IPS-18c (cell line): ENCODE measurements around the gene RAB43.
"Not testable (repeated sequence)": the region's sequence is repeated elsewhere in the genome, so short reads cannot be mapped to it uniquely, and the experiment has no call there.

Experiments used
- H3K4me3 ChIP-seq: 2 replicates; pipeline ENCODE4 v1.7.0; 2013; ENCODE audit warnings: low read depth, mild to moderate bottlenecking, low read length, moderate library complexity; ENCODE audit not compliant: insufficient read depth
- H3K9me3 ChIP-seq: one replicate; pipeline ENCODE4 v1.6.1; 2013; ENCODE audit warnings: mild to moderate bottlenecking, low read length, moderate library complexity; ENCODE audit not compliant: control insufficient read depth, insufficient read depth

Gene RAB43

DNA sequence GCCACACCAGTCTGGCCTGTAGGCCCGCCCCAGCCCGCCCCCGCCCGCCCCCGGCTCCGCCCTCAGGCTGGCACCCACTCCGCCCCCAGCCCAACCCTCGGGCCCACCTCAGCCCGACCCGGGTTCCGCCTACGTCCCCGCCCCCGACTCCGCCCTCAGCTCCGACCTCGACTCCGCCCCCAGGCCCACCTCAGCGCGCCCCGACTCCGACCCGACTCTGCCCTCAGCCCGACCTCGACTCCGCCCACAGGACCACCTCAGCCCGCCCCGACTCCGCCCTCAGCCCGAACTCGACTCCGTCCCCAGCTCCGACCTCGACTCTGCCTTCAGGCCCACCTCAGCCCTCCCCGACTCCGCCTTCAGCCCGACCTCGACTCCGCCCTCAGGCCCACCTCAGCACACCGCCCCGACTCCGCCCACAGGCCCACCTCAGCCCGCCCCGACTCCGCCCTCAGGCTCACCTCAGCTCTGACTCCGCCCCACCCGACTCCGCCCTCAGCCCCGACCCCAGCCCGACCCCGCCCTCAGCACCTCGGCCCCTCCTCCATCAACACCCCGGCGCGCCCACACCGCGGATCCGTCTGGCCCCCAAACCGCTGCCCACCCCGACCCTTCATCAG is at the start of gene RAB43:
Gene RAB43, minus strand, starts transcription at position 13 of the 620 bp plus-strand sequence. CDS start 315 bp downstream, outside the sequence.
- Histone ChIP-seq H3K9me3 (no peaks in the 10 kb centered on the region), H3K4me3 (peak within 1 kb of the TSS; percentile 81)

DNA sequence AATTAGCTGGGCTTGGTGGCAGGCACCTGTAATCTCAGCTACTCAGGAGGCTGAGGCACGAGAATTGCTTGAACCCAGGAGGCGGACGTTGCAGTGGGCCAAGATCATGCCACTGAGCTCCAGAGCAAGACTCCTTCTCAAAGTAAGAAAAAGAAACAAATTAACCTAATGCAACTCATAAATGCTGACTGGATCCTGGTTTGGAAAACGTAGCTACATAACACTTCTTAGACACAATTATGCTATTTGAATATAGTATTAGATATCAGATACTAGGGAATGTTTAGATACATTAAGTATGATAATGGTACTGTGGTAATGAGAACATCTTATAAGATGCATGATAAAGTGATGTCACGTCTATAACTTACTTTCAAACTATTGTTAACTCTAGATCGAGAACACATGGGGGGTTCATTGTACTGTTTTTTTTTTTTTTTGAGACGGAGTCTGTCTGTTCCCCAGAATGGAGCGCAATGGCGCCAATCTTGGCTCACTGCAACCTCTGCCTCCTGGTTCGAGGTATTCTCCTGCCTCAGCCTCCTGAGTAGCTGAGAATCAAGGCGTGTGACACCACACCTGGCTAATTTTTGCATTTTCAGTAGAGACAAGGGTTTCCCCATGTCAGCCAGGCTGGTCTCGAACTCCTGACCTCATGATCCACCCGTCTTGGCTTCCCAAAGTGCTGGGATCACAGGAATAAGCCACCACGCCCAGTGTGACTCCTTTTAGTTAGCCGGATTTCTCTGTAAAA is 45.2 kb upstream of the RAB43 start:
- H3K4me3 ChIP-seq = no peak overlapping the region
- H3K9me3 ChIP-seq = no peaks in the 10 kb centered on the region

DNA sequence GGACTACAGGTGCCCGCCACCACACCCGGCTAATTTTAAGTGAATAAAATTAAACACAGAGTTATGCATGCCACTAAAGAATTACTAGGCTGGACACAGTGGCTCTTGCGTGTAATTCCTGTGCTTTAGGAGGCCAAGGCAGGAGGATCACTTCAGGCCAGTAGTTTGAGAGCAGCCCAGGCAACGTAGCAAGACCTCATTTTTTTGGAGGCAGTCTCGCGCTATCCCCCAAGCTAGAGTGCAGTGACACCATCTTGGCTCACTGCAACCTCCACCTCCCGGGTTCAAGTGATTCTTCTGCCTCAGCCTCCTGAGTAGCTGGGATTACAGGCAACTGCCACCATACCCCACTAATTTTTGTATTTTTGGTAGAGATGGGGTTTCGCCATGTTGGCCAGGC is 44.0 kb upstream of the RAB43 start:
- H3K9me3 ChIP-seq, H3K4me3 ChIP-seq: not testable (repeated sequence)

DNA sequence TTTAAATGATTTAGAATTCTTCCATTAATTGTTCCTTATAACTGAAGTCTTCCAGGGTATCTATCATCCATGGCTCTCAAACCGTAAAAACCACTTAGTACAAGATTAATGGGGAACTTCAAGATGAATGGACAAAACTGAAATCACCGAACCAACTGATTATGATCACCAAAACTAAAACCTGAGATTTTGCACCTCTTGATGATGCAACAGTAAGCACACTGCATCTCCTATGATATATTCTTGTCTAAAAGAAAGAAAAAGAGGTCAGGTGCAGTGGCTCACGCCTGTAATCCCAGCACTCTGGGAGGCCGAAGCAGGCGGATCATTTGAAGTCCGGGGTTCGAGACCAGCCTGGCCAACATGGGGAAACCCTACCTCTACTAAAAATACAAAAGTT is 42.9 kb upstream of the RAB43 start:
- Histone ChIP-seq H3K4me3 (no peak overlapping the region), H3K9me3 (no peaks in the 10 kb centered on the region)

DNA sequence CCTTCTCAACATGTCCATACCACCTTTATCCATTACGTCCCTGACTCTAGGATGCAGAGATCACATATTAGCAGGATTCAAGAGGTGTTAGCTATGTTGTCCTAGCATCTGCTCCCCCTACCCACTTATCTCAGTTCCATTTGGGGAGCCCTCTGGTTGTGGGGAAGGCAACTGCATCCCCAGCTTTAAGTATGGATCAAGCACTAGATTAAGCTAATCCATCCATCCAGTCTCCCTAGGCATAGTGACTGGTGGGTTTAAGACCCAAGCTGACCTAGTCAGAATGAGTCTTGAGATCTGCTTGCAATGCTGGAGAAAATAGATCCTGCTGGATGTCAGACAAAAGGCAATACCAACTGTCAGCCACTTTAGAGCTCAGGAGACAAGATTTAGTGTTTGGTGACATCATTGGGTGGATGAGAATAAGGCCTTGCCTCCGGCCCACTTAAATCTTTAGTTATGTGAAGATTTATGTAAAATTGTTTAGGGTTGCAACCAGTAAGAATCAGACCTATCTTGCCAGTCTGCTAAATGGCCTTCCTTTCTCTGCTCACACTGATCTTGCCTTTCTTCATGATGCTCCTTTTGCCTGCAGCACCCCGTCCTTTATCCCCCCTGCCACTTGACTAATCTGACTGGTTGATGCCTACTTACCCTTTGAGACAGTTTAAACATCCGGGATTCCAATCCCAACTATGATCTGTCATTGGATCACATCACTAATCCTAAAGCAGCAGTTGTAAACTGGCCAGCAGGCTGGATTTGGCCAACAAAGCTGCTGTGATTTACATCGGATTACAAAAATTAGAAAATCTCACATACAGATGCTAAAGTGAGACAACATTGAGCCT is 41.4 kb upstream of the RAB43 start:
- Histone ChIP-seq H3K4me3 (no peak overlapping the region), H3K9me3 (no peaks in the 10 kb centered on the region)

DNA sequence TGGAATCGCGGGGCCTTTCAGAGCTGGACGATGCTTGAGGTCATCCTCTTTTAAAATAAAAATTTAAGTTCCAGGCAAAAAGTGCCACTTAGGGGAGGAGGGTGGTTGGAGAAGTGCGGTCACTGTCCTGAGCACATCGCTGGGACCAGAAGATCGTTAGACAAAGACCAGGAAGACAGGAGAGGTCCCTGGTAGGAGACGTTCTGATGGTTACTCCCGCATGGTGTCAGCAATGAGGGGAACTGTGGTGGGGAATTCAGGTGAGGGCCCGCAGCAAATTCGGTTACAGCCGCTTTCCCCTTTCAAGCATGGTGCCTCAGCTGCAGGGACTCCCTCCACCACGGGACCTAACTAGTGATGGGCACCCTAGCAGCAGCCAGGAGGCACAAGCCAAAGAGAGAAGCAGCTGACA is 40.3 kb upstream of the RAB43 start:
- H3K4me3 ChIP-seq = peak overlapping the region; percentile 79
- no peaks in the 10 kb centered on the region for H3K9me3 ChIP-seq

DNA sequence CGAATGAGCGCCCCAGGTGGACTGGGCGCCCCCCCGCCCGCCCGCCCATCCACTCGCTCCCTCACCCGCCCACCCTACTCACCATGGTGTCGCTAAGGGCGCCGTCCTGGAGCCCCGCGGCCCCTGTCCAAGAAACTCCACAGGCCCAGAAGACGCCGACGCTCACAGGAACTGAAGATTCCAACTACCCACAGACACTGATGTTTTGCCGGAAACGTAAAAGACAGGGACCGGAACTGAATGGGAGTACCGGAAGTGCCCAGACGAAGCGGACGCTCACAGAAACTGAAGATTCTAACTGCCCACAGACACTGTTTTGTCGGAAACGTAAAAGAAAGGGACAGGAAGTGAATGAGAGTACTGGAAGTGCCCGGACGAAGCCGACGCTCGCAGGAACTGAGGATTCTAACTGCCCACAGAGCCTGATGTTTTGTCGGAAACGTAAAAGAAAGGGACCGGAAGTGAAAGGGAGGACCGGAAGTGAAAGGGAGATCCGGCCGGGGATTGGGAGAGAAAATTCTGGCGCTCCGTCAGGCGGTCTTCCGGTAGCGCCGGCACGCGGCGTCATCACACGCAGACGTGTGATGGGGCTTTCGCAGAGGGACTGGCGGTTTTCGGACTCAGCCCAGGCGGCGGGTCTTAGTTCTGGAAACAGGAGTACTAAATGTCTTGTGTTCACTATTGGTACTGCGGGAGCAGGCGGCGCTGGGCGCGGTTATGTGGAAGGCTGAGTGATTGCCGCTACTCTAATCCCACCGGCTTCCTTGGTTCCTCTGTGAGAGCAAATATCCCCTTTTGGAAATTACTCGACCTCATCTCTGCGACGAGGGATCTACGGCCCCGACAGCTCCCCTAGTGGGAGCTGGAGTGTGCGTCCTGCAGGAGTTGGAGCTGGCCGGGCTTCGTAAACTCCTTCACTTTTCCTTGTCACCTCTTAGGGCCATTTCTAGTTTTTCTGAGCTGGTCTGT is 39.6 kb upstream of the RAB43 start, which contains the start of gene ISY1:
Gene ISY1, minus strand, starts transcription at position 173 of the 969 bp plus-strand sequence. Its CDS starts 88 bp downstream, at position 85.
- H3K9me3 ChIP-seq = no peaks in the 10 kb centered on the region
- peak within 1 kb of the TSS; percentile 79 for H3K4me3 ChIP-seq

DNA sequence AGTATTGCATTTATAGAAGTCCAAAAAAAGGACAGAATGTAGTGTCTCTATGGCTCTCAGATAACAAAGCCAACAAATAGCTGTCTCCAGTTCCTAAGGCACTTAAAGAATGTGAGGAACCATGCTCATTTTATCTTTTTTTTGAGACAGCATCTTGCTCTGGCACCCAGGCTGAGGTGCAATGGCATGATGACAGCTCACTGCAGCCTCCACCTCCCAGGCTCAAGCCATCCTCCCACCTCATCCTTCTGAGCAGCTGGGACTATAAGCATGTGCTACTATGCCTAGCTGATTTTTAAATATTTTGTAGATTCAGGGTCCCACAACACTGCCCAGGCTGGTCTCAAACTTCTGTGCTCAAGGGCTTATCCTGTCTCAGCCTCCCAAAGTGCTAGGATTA is 23.2 kb upstream of the RAB43 start:
- Histone ChIP-seq H3K4me3 (no peak overlapping the region), H3K9me3 (no peaks in the 10 kb centered on the region)

DNA sequence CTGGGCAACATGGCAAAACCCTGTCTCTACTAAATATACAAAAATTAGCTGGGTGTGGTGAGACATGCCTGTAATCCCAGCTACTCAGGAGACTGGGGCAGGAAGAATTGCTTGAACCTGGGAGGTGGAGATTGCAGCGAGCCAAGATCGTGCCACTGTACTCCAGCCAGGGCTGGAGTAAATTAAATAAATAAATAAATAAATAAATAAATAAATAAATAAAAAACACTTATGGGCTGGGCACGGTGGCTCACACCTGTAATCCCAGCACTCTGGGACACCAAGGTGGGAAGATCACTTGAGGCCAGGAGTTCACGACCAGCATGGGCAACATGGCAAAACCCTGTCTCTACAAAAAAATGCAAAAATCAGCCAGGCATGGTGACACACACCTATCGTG is 19.4 kb upstream of the RAB43 start:
- not testable (repeated sequence) for H3K4me3 ChIP-seq, H3K9me3 ChIP-seq

DNA sequence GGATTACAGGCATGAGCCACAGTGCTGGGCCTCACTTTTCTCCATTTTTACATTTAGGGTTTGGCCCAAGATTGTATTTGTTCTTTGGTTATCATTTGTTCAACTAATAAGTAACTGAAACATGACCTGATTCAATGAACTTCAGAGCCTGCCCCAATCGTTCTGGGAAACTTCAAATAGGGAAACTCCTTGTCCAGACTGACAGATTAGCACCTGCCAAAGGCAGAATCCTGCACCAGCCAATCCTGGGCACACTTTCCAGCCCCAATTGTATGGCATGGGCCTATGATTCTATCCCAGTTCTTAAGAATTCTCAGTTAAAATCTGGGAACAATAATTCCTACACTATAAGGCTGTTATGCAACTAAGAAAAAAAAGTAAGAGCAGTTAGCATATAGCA is 18.3 kb upstream of the RAB43 start:
- H3K4me3 ChIP-seq = no peak overlapping the region
- H3K9me3 ChIP-seq = no peaks in the 10 kb centered on the region

DNA sequence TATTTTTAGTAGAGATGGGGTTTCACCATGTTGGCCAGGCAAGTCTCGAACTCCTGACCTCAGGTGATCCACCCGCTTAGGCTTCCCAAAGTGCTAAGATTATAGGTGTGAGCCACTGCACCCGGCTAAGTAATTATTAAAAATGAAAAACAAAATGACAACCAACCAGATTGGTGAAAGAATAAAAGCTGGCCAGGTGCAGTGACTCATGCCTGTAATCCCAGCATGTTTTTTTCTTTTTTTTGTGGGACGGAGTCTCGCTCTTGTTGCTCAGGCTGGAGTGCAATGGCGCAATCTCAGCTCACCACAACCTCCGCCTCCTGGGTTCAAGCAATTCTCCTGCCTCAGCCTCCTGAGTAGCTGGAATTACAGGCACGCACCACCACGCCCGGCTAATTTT is 14.7 kb upstream of the RAB43 start:
- not testable (repeated sequence) for H3K4me3 ChIP-seq, H3K9me3 ChIP-seq

DNA sequence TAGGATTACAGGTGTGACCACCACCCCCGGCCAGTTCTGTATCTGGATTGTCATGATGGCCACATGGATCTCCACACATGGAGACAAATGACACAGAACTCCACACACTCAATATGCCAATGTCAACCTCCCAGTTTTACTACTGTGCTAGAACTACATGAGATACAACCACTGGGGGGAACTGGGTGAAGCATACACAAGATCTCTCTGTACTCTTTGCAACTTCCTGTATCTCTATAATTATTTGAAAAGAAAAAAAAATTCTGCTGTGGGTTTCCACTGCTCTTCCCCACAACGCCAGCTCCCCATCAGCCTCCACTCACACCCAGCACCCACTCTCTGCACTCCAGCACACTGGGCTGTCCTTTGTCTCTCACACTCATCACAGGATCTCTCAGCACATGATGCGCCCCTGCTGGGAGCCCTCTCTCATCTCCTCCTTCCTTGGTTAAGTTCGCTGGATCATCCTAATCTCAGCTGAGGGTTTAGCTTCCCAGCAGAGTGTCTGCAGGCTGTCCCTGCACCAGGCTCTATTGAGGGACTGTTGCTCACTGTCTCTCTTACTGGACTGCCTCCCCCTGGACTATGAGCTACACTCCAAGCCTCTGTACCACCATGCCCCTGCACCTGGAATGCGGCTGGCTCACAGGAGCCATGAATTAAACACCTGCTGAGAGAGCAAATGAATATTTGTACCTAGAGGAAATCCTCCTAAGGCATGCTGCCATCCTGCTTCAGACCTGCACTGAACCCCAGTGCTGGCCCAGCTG is 10.7 kb upstream of the RAB43 start:
- H3K4me3 ChIP-seq = no peak overlapping the region

DNA sequence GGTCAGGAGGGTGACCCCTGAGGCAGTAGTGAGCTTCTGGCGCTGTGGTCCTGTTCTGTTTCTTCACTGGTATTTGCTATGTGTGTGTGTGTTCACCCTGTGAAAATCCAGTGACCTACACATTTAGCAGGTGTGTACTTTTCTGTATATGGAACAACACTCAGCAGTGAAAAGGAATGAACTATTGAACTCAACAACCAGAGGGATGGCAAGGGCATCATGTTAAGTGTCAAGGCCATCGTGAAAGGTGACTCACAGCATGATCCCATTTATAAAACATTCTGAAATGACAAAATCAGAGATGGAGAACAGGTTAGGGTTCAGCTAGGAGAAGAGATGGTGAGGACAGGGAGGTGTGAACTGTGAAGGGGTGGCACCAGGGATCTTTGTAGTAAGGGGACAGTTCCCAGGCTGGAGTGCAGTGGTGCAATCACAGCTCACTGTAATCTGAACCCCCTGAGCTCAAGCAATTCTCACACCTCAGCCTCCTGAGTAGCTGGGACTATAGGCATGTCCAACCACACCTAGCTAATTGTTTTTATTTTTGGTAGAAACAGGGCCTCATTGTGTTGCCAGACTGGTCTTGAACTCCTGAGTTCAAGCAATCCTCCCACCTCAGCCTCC is 10.0 kb upstream of the RAB43 start:
- no peak overlapping the region for H3K4me3 ChIP-seq

More for the DNA sequence above, 10.7 kb upstream of the RAB43 start:
- no peaks in the 10 kb centered on the region for H3K9me3 ChIP-seq

DNA sequence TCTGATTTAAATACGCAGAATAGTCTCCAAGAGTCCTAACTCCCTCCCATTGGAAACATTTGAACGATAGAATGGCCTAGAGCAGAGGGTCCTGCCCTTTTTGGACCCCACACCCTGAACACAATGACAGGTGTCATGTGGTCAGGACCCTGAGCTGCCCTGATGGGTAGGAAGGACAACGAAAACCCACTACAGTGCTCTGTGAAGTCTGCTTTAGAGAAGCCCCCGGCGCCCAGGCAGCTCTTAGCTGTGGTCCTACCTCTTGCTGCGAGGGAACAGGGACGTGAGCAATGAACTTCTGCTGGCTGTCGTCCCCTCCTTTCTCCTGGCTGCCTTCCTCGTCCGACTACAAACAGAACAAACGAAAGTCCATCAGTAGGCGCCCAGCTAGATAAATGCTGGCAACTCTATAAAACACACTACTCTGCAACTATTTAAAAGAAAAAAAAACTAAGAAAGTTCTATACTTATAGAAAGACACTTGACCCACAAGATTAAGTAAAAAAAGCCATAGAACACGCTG is 8.7 kb upstream of the RAB43 start:
- no peak overlapping the region for H3K4me3 ChIP-seq

More for the DNA sequence above, 10.0 kb upstream of the RAB43 start:
- no peaks in the 10 kb centered on the region for H3K9me3 ChIP-seq

DNA sequence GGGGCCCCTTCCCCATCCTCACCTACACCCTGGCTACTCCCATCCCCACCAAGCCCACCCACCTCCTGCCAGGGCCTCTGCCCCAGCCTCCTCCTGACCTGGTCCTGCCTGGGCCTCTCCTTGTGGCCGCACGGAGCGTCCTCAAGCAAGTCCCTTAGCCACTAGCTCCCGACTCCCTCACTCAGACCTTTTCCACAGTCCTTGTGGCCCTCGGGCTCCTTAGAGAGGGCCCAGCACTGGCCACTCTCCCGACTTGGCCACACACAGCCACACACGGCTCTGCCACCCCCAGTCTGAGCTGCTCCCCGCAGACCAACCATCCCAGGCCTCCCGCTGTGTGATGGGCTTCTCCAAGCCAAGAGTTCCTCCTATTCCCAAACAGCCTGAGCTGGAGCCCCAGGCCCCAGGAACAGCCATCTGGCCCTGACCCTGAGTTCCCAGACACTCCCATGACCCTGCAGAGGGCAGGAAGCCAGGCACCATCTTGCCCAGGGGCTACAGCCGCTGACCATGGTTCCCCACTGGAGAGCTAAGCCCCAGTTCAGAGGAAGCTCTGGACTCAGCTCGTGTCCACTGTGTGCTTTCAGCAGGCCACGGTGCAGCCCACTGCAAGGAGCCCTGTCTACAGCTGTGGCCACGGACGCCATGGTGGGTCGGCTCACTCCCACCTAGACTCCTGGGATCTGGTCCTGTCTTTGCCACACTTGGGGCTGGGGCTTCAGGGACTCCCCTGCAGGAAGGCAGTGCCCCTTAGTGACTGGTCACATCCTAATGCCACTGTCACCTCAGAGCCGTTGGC is 7.0 kb upstream of the RAB43 start:
- H3K4me3 ChIP-seq = no peak overlapping the region; the same call in 1 of the 2 replicates
- H3K9me3 ChIP-seq = no peaks in the 10 kb centered on the region

More for the DNA sequence above, 8.7 kb upstream of the RAB43 start:
- no peaks in the 10 kb centered on the region for H3K9me3 ChIP-seq
